Spleen (tissue), 7 donors: ENCODE measurements around the gene SRCIN1.

Experiments
- CTCF ChIP-seq, 11 experiments: fragments of 200-600 bp in 7 of 11; fragments of 450-650 bp in 4 of 11; sonication (generic) in 4 of 11; IDR thresholded peaks in 8 of 11; conservative IDR thresholded peaks in 3 of 11; 1 replicate in 7 of 11; 2 replicates in 4 of 11; pipeline versions ENCODE4 v1.4.0 to v1.8.0; 2016 to 2021; ENCODE audit warnings: antibody characterized with exemption in 11 of 11, inconsistent platforms in 4 of 11, mild to moderate bottlenecking in 1 of 11
- POLR2A ChIP-seq, 3 donors: fragments of 450-650 bp; IDR thresholded peaks; one replicate each; pipeline ENCODE4 v1.5.1; 2017; ENCODE audit warnings: antibody characterized with exemption in 3 of 3, mild to moderate bottlenecking in 1 of 3
- POLR2AphosphoS5 ChIP-seq, 3 donors: sonication (generic); formaldehyde crosslinking; IDR thresholded peaks; one replicate each; pipeline ENCODE4 v1.5.1; 2017; ENCODE audit warnings: antibody characterized with exemption in 3 of 3
- donor health status: DM: no; HTN: no; CAD: no; lungs with moderate emphysema.
- donor health status: DM: no; HTN: no; CAD: no.
- donor health status: DM: no; HTN: no; CAD: no.

GRCh38 chr17:38611872-38612376 lies 6.2 kb upstream of the SRCIN1 start:
- no peak for TF ChIP-seq POLR2AphosphoS5 (IDR thresholded peaks at IDR 0.05)
- no peak for TF ChIP-seq CTCF (IDR thresholded peaks at IDR 0.05 in 8 of 11, conservative IDR thresholded peaks at IDR 0.05 in 3 of 11)
- TF ChIP-seq POLR2A (IDR thresholded peaks at IDR 0.05) = no peak
